Lower leg skin (tissue), 3 donors: ENCODE results near the gene NUP50.

ENCODE experiments used
- CTCF ChIP-seq, 3 donors: fragments of 450-650 bp; IDR thresholded peaks; one replicate each; pipeline ENCODE4 v1.5.1; 2016; ENCODE audit warnings: antibody characterized with exemption in 3 of 3, mild to moderate bottlenecking in 3 of 3, moderate library complexity in 2 of 3
- POLR2A ChIP-seq, 2 donors: fragments of 450-650 bp; IDR thresholded peaks; one replicate each; pipeline ENCODE4 v1.6.1; 2016 to 2017; ENCODE audit warnings: antibody characterized with exemption in 2 of 2, mild to moderate bottlenecking in 1 of 2, moderate library complexity in 1 of 2

- no peak for TF ChIP-seq POLR2A (IDR thresholded peaks at IDR 0.05)
- no peak for TF ChIP-seq CTCF (IDR thresholded peaks at IDR 0.05)
These were observed 9.3 kb upstream of the NUP50 start for GRCh38 chr22:45154383-45154782.
